ENCODE results near the gene RADIL. TPM values are rescaled to one million over a fixed set of nuclear protein-coding genes. Genes with fewer than 3 reads are reported as not detected.

The RADIL gene
- total and polyA plus RNA-seq, 2 of the 13 experiments (the other 11 are each of a cell fraction or from before 2014, with no cell fraction given): 0.05 to 0.09 TPM

- TF ChIP-seq ZNF687 (CRISPR knock-in tag; IDR thresholded peaks at IDR 0.05): peak; percentile 69
- 0 out of 2 replicates have a peak, but pooled peaks have one; percentile 35 for TF ChIP-seq ZNF547 (CRISPR knock-in tag; IDR thresholded peaks at IDR 0.05)
- TF ChIP-seq HOXA3 (CRISPR knock-in tag; IDR thresholded peaks at IDR 0.05): peak; percentile 15; the same call in 1 of the 2 replicates
- no peak for TF ChIP-seq HIVEP1 (CRISPR knock-in tag; IDR thresholded peaks at IDR 0.05)
- TF ChIP-seq THAP11 (CRISPR knock-in tag; IDR thresholded peaks at IDR 0.05): 0 out of 2 replicates have a peak, but pooled peaks have one; percentile 28
- TF ChIP-seq NFATC3 (CRISPR knock-in tag; IDR thresholded peaks at IDR 0.05): no peak
- TF ChIP-seq ZNF317 (CRISPR knock-in tag; IDR thresholded peaks at IDR 0.05): 0 out of 2 replicates have a peak, but pooled peaks have one; percentile 28
- TF ChIP-seq MYC (CRISPR knock-in tag; IDR thresholded peaks at IDR 0.05; ENCODE audit: borderline replicate concordance): peak; percentile 31
- TF ChIP-seq KAT2B (IDR thresholded peaks at IDR 0.05; ENCODE audit: borderline replicate concordance, low read depth, low read length): no peak
- TF ChIP-seq SOX6 (IDR thresholded peaks at IDR 0.05): no peak
- peak; percentile 50 for TF ChIP-seq SOX6 (CRISPR knock-in tag; IDR thresholded peaks at IDR 0.05)
- TF ChIP-seq ZBTB4 (CRISPR knock-in tag; IDR thresholded peaks at IDR 0.05; ENCODE audit: borderline replicate concordance): no peak
- no peak for TF ChIP-seq ZFAT (CRISPR knock-in tag; conservative IDR thresholded peaks at IDR 0.05)
- peak; percentile 91 for TF ChIP-seq RAD21 (CRISPR knock-in tag; IDR thresholded peaks at IDR 0.05)
- TF ChIP-seq FOXC1 (CRISPR knock-in tag; IDR thresholded peaks at IDR 0.05; ENCODE audit: borderline replicate concordance): 0 out of 2 replicates have a peak, but pooled peaks have one; percentile 23
- TF ChIP-seq FOXA3 (CRISPR knock-in tag; IDR thresholded peaks at IDR 0.05): 0 out of 2 replicates have a peak, but pooled peaks have one; percentile 14
- TF ChIP-seq ASH2L (IDR thresholded peaks at IDR 0.05; ENCODE audit: insufficient read length, low read depth, low read length): no peak
- TF ChIP-seq JUNB (CRISPR knock-in tag; IDR thresholded peaks at IDR 0.05; ENCODE audit: borderline replicate concordance): no peak
- 0 out of 2 replicates have a peak, but pooled peaks have one; percentile 17 for TF ChIP-seq GATAD1 (CRISPR knock-in tag; IDR thresholded peaks at IDR 0.05)
- peak; percentile 96 for TF ChIP-seq CTCF (CRISPR knock-in tag; IDR thresholded peaks at IDR 0.05)
Measured at GRCh38 chr7:4753598-4754432, 129.7 kb downstream of the RADIL start (continued).
